A673 (cell line): ENCODE data around the gene ARHGAP30. TPM values are rescaled to one million over a fixed set of nuclear protein-coding genes. Genes with fewer than 3 reads are reported as not detected.

Experiments
- BruUV-seq: library from RNA; stranded (reverse); fragments of 400-500 nt; replicated peaks from 2 replicates; lab custom pipeline; 2021; lab: Mats Ljungman, UMichigan
- CTCF ChIA-PET: fragments of 300-600 bp; sonication (Branson Sonifier 250); formaldehyde crosslinking; loops from one replicate; lab custom pipeline; 2022; ENCODE audit warnings: antibody characterized with exemption; lab: Charles Lee
- POLR2A ChIA-PET: fragments of 300-600 bp; sonication (Branson Sonifier 250); formaldehyde crosslinking; loops from one replicate; lab custom pipeline; 2022; ENCODE audit warnings: antibody characterized with exemption; ENCODE audit not compliant: low non-redundant PET; lab: Charles Lee
- DNase-seq: peaks from one replicate; pipeline ENCODE4 v3.0.0-alpha.2; 2015; ENCODE audit warnings: low spot score
- H3K27ac ChIP-seq: fragments of 200-600 bp; sonication (generic); 2 replicates; pipeline ENCODE4 v1.5.1; 2016; ENCODE audit warnings: mixed run types, low read depth, mild to moderate bottlenecking, mixed read lengths, antibody characterized with exemption, low read length; ENCODE audit not compliant: poor library complexity, severe bottlenecking
- H3K27me3 ChIP-seq: fragments of 200-600 bp; sonication (generic); replicated peaks from 2 replicates; pipeline ENCODE4 v1.6.1; 2017; ENCODE audit warnings: mixed run types, low read depth, mild to moderate bottlenecking, mixed read lengths, antibody characterized with exemption, low read length; ENCODE audit not compliant: insufficient read depth, poor library complexity
- H3K36me3 ChIP-seq: fragments of 200-600 bp; sonication (generic); 2 replicates; pipeline ENCODE4 v1.6.1; 2016; ENCODE audit warnings: mixed run types, mild to moderate bottlenecking, mixed read lengths, antibody characterized with exemption, low read length; ENCODE audit not compliant: insufficient read depth, poor library complexity, severe bottlenecking
- H3K4me1 ChIP-seq: fragments of 200-600 bp; sonication (generic); 2 replicates; pipeline ENCODE4 v1.6.1; 2017; ENCODE audit warnings: mixed run types, mild to moderate bottlenecking, mixed read lengths, antibody characterized with exemption, low read length; ENCODE audit not compliant: insufficient read depth, poor library complexity, severe bottlenecking
- H3K4me3 ChIP-seq: fragments of 200-600 bp; sonication (generic); 2 replicates; pipeline ENCODE4 v1.5.1; 2016; ENCODE audit warnings: low read depth, mixed run types, mild to moderate bottlenecking, mixed read lengths, low read length; ENCODE audit not compliant: poor library complexity, severe bottlenecking
- H3K9me3 ChIP-seq: fragments of 200-600 bp; sonication (generic); 2 replicates; pipeline ENCODE4 v1.6.1; 2016; ENCODE audit warnings: mixed run types, low read depth, mild to moderate bottlenecking, mixed read lengths, antibody characterized with exemption, low read length; ENCODE audit not compliant: poor library complexity, severe bottlenecking
- EZH2 ChIP-seq: fragments of 200-600 bp; sonication (generic); IDR thresholded peaks from 2 replicates; pipeline ENCODE4 v1.6.1; 2017; ENCODE audit warnings: borderline replicate concordance, low read depth, mild to moderate bottlenecking, mixed read lengths, antibody characterized with exemption, low read length; ENCODE audit not compliant: poor library complexity, severe bottlenecking
- intact Hi-C: fragments of 100-400 bp; cut with micrococcal nuclease; formaldehyde crosslinking; loops from one replicate; pipeline ENCODE4 v1.10.0; 2022; ENCODE audit not compliant: unreplicated experiment
- total RNA-seq: library from RNA; stranded (reverse); gene quantifications from 2 replicates; pipeline ENCODE4 v1.2.3, GENCODE V29; 2021
- TF ChIP-seq, protein P1 (sequence below): fragments of 300-800, 200-600 bp; sonication (generic); conservative IDR thresholded peaks from 2 replicates; pipeline ENCODE4 v1.5.1; 2017; ENCODE audit warnings: low read depth, mild to moderate bottlenecking, antibody characterized with exemption, low read length, moderate library complexity, mixed read lengths

ARHGAP30 gene
- total RNA-seq, 1 experiment from 2014 or later, result not detected

DNA sequence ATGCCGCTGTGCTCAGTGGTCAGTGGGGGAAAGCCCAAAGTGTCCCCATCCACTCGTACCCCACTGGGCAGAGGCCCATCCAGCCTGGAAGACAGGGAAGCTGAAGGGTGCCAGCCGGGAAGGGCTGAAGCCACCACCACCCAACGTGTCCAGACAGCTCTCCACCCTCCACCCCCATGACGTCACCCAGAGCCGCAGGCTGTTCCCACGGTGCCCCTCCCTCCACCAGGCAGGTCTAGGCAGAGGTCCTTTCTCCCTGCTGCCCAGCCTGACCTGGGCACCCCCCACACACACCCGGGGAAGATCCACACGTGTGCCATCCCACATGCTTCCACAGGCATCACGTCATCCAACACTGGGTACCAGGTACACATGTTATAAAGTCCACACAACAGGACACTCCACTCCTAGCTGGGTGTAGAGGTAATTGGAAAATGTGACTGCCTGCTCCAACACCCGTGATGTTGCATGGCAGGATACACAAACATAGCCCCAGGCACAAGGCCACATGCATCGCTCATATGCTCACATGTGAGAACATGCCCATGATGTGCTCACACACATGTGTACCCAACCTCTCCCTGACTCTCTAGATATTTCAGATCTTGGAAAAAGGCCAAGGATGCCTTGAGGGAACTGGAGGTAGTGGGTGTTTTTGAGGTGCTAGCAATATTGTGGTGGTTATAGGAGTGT lies 5.1 kb upstream of the ARHGAP30 start:
- no peaks in the 10 kb centered on the region for H3K9me3 ChIP-seq
- no TSS peak for BruUV-seq
- TF ChIP-seq EZH2, result no peak
- H3K27ac ChIP-seq, result no peak overlapping the region
- no peak overlapping the region for H3K4me3 ChIP-seq
- H3K27me3 ChIP-seq, result no peaks in the 10 kb centered on the region
- no peaks in the 10 kb centered on the region for H3K36me3 ChIP-seq
- no peaks in the 10 kb centered on the region for H3K4me1 ChIP-seq
- ChIA-PET CTCF (no interaction called here), POLR2A (no interaction called here)
- DNase-seq, result no peak
- intact Hi-C loops, result no loop called here

DNA sequence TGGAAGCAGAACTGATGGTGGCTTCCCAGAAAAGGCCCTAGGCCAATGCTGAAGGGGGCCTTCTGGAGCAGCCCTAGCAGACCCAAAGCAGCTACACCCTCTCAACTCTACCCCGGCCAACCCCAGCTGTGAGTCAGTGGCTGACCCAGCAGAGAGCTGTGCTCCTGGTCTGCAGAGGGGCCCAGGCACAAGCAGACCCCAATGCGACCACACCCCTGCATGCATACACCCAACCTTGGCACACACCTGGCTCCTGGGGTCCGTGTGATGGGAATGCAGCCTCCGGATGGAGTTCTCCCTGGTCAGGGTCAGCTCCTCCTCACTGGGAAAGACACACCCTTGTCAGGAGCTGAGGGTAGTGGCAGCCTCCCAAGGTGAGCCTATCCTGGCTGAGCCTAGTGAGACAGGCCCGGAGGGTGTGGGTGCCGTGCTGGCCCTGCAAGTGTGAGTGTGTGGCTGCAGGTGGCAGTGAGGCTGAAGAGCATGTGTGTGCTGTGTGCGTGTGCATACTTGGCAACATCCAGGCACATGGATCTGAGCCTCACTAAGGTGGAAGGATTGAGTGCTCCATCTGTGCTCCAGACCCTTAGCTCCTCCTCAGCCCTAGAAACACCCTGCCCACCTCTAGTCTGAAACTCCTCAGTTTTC lies 3.9 kb upstream of the ARHGAP30 start:
- CTCF ChIA-PET, result no interaction called here
- POLR2A ChIA-PET, result no interaction called here
- TF ChIP-seq, protein P1, sequence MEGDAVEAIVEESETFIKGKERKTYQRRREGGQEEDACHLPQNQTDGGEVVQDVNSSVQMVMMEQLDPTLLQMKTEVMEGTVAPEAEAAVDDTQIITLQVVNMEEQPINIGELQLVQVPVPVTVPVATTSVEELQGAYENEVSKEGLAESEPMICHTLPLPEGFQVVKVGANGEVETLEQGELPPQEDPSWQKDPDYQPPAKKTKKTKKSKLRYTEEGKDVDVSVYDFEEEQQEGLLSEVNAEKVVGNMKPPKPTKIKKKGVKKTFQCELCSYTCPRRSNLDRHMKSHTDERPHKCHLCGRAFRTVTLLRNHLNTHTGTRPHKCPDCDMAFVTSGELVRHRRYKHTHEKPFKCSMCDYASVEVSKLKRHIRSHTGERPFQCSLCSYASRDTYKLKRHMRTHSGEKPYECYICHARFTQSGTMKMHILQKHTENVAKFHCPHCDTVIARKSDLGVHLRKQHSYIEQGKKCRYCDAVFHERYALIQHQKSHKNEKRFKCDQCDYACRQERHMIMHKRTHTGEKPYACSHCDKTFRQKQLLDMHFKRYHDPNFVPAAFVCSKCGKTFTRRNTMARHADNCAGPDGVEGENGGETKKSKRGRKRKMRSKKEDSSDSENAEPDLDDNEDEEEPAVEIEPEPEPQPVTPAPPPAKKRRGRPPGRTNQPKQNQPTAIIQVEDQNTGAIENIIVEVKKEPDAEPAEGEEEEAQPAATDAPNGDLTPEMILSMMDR, result no peak
- no peak for TF ChIP-seq EZH2
- no peak overlapping the region for H3K4me3 ChIP-seq
- no peak for DNase-seq
- H3K4me1 ChIP-seq, result no peaks in the 10 kb centered on the region
- no peak overlapping the region for H3K27ac ChIP-seq
- no TSS peak for BruUV-seq
- intact Hi-C loops, result no loop called here
- H3K27me3 ChIP-seq, result no peaks in the 10 kb centered on the region
- H3K9me3 ChIP-seq, result no peaks in the 10 kb centered on the region
- no peaks in the 10 kb centered on the region for H3K36me3 ChIP-seq

DNA sequence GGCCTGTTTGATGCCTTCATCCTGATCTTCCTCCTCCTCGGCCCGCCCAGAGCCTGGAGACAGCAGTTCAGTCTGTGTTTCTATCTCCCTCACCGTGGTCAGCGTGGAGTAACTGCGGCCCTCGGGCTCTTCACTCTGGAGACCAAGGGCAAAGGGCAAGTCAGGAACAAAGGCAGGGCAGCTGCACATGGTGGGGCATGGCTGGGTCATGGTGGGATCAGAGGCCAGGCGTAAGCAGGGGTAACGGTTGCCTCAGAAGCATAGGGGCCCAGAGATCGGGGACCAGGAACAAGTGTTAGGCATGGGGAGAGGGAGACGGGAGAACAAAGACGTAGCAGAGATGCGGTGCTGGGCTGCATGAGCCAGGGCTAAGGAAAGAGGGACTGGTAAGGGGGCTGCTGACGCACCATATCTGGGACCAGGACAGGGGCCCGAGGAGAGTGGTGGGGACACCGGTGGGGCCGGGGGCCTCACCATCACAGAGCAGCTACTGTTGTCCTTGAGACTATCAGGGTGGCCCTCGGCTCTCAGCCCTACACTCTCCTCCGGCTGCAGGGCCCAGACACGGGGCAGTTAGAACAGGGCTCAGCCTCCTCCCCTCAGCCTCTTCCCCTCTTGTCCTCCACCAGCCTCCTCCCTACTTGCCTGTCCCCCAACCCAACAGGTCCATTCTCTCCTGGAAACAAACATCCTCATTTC lies 3.2 kb upstream of the ARHGAP30 start:
- Histone ChIP-seq H3K4me1 (no peaks in the 10 kb centered on the region), H3K36me3 (no peaks in the 10 kb centered on the region), H3K4me3 (no peak overlapping the region), H3K27me3 (no peaks in the 10 kb centered on the region), H3K27ac (no peak overlapping the region), H3K9me3 (no peaks in the 10 kb centered on the region)
- ChIA-PET POLR2A (no interaction called here), CTCF (no interaction called here)
- DNase-seq, result no peak
- intact Hi-C loops, result no loop called here
- no peak for TF ChIP-seq EZH2
- TF ChIP-seq, protein P1, result no peak
- no TSS peak for BruUV-seq
